ENCODE data around the gene TSPO2.

GRCh38 chr6:41055149-41055548 is 12.9 kb downstream of the TSPO2 start:
- TF ChIP-seq, protein P1, sequence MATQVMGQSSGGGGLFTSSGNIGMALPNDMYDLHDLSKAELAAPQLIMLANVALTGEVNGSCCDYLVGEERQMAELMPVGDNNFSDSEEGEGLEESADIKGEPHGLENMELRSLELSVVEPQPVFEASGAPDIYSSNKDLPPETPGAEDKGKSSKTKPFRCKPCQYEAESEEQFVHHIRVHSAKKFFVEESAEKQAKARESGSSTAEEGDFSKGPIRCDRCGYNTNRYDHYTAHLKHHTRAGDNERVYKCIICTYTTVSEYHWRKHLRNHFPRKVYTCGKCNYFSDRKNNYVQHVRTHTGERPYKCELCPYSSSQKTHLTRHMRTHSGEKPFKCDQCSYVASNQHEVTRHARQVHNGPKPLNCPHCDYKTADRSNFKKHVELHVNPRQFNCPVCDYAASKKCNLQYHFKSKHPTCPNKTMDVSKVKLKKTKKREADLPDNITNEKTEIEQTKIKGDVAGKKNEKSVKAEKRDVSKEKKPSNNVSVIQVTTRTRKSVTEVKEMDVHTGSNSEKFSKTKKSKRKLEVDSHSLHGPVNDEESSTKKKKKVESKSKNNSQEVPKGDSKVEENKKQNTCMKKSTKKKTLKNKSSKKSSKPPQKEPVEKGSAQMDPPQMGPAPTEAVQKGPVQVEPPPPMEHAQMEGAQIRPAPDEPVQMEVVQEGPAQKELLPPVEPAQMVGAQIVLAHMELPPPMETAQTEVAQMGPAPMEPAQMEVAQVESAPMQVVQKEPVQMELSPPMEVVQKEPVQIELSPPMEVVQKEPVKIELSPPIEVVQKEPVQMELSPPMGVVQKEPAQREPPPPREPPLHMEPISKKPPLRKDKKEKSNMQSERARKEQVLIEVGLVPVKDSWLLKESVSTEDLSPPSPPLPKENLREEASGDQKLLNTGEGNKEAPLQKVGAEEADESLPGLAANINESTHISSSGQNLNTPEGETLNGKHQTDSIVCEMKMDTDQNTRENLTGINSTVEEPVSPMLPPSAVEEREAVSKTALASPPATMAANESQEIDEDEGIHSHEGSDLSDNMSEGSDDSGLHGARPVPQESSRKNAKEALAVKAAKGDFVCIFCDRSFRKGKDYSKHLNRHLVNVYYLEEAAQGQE (IDR thresholded peaks at IDR 0.05; ENCODE audit: low read depth): no peak
- no peak for TF ChIP-seq FOSL1 (IDR thresholded peaks at IDR 0.05; ENCODE audit: low read depth)
- TF ChIP-seq POLR2AphosphoS5 (IDR thresholded peaks at IDR 0.05; ENCODE audit: low read depth, low read length): no peak
- TF ChIP-seq, protein P2, sequence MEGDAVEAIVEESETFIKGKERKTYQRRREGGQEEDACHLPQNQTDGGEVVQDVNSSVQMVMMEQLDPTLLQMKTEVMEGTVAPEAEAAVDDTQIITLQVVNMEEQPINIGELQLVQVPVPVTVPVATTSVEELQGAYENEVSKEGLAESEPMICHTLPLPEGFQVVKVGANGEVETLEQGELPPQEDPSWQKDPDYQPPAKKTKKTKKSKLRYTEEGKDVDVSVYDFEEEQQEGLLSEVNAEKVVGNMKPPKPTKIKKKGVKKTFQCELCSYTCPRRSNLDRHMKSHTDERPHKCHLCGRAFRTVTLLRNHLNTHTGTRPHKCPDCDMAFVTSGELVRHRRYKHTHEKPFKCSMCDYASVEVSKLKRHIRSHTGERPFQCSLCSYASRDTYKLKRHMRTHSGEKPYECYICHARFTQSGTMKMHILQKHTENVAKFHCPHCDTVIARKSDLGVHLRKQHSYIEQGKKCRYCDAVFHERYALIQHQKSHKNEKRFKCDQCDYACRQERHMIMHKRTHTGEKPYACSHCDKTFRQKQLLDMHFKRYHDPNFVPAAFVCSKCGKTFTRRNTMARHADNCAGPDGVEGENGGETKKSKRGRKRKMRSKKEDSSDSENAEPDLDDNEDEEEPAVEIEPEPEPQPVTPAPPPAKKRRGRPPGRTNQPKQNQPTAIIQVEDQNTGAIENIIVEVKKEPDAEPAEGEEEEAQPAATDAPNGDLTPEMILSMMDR (IDR thresholded peaks at IDR 0.05 in 2 of 3, conservative IDR thresholded peaks at IDR 0.05 in 1 of 3; ENCODE audit: borderline replicate concordance in 1 of 3, insufficient read depth in 1 of 3, low read depth in 2 of 3, low read length in 2 of 3): no peak
- TF ChIP-seq ZFX (IDR thresholded peaks at IDR 0.05): no peak
- no peak for TF ChIP-seq SP1 (IDR thresholded peaks at IDR 0.05; ENCODE audit: low read depth)
- TF ChIP-seq EZH2phosphoT487 (IDR thresholded peaks at IDR 0.05; ENCODE audit: borderline replicate concordance): no peak
- TF ChIP-seq, protein P3, sequence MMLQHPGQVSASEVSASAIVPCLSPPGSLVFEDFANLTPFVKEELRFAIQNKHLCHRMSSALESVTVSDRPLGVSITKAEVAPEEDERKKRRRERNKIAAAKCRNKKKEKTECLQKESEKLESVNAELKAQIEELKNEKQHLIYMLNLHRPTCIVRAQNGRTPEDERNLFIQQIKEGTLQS (IDR thresholded peaks at IDR 0.05): no peak
- no peak for TF ChIP-seq MAX (IDR thresholded peaks at IDR 0.05)
- no peak for TF ChIP-seq SIN3A (IDR thresholded peaks at IDR 0.05; ENCODE audit: low read depth)
- no peak for TF ChIP-seq EZH2 (IDR thresholded peaks at IDR 0.05)
- no peak for TF ChIP-seq CEBPB (IDR thresholded peaks at IDR 0.05; ENCODE audit: low read depth)
